Retinal pigment epithelial cell (primary cell): ENCODE measurements around the gene FKBP14.

Source experiments
- DNase-seq: peaks from one replicate; pipeline ENCODE4 v3.0.0-alpha.2; 2010; ENCODE audit warnings: low read depth
- H3K4me3 ChIP-seq: 2 replicates; pipeline ENCODE4 v1.5.1; 2011; ENCODE audit warnings: mild to moderate bottlenecking, low read length, control low read depth, moderate library complexity
- CTCF ChIP-seq: conservative IDR thresholded peaks from 2 replicates; pipeline ENCODE4 v1.5.1; 2011; ENCODE audit warnings: low read depth, low read length, control low read depth, inconsistent platforms

Gene FKBP14

DNA sequence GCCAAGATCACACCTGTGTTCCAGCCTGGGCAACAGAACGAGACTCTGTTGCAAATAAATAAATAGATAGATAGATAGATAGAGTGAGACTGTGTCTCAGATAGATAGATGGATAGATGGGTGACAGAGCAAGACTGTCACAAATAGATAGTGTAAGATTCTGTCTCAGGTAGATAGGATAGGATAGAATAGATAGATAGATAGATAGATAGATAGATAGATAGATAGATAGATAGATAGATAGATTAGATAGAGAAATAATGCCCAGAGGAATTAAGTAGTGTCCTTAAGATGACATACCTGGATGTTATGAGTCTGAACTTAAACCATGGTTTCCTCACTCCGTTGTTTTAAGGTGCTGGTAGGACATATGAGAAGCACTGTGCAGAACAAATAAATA, 9.7 kb upstream of the FKBP14 start:
- H3K4me3 ChIP-seq, result no peak overlapping the region
- DNase-seq, result no peak
- no peak for TF ChIP-seq CTCF

DNA sequence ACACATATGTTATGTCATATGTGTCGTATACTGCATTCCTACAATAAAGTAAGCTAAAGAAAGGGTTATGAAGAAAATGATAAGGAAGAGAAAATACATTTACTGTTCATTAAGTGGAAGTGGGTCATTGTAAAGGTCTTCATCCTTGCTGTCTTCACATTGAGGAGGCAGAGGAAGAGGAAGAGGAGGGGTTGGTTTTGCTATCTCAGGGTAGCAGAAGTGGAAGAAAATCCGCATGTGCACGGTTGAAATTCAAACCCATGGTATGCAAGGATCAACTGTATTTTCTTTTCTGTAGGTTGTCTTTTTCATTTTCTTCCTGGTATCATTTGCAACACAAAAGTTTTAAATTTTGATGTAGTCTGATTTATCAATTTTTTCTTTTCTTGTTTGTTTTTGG, 8.0 kb upstream of the FKBP14 start:
- TF ChIP-seq CTCF, result no peak
- no peak for DNase-seq
- no peak overlapping the region for H3K4me3 ChIP-seq

DNA sequence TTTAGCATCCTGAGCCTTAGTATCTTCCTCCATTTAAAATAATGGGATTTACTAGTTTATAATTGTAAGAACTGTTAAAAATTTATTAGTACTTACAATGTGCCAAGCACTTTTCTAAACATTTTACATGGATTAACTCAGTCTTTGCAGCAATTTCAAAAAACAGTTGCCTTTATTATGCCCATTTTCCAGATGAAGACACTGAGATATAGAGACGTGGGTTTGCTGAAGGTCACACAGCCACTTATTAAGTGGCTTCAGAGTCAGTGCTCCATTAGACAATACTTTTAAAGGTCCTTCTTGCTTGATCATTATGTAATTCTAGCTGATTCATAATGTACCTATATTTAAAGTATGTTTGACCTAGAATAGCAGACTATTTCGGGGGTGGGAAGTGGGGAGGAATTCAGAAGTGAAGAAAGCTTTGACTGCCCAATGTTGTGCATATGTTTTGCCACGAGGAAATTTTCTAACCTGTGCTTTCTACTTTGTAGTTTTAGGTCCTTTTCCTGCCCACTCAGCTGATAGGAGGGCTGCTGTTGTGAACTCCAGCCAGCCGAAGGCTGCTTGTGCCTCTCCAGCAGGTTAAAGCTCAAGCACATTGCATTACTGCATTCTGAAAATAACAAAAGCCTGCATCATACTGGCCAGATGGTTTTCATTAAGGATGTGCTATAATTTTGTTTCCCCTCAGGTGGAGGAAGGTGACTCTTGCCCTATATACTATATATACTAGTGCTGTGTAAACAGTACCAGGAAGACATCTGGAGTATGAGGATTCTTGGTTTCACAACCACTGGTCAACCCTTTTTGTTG, 6.0 kb upstream of the FKBP14 start:
- no peak overlapping the region for H3K4me3 ChIP-seq
- no peak for TF ChIP-seq CTCF
- no peak for DNase-seq

- H3K4me3 ChIP-seq, result peak overlapping the region; percentile 77
- TF ChIP-seq CTCF, result peak; percentile 7
- no peak for DNase-seq
These were observed 3.2 kb upstream of the FKBP14 start for GRCh38 chr7:30029696-30030095.

DNA sequence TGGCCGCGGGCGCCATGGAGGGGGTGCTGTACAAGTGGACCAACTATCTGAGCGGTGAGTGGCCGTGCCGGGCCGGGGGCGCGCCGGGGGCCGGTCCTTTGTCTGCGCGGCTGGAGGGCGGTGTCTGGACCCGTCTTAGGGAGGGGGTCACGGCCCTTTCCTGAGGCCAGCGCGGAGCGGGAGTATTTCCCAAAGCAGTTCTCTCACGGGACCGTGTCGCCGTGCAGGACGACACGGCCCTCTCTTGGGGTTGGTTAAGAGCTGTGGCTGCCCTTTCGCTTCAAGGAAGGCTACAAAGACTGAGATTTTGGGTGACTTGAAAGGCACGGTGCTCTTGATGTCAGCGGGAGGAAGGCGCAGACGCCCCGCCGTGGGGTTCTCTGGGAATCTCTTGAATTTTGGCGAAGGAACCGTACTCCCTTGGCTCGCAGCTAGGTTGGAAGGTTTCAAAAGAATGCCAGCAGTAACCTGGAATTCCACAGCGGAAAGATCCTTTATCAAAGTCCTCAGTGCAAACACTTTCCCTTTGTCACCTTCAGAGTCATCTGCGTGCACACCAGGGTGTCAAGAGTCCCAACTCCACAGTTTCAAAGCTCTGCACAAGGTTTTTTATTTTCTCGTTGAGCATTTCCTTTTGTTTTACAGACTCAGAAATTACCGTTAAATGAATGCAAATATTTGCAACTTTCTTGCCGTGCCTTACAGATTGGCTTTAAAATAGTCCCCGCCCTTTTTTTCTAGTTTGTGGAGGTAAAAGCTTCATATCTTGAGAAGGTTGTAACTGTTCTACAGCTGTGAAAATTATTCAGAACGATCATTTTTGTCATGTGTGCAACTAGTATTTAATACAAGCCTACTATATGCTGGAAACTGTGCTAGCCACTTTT, 2.5 kb upstream of the FKBP14 start:
- peak overlapping the region; percentile 77 for H3K4me3 ChIP-seq
- no peak for TF ChIP-seq CTCF
- no peak for DNase-seq

DNA sequence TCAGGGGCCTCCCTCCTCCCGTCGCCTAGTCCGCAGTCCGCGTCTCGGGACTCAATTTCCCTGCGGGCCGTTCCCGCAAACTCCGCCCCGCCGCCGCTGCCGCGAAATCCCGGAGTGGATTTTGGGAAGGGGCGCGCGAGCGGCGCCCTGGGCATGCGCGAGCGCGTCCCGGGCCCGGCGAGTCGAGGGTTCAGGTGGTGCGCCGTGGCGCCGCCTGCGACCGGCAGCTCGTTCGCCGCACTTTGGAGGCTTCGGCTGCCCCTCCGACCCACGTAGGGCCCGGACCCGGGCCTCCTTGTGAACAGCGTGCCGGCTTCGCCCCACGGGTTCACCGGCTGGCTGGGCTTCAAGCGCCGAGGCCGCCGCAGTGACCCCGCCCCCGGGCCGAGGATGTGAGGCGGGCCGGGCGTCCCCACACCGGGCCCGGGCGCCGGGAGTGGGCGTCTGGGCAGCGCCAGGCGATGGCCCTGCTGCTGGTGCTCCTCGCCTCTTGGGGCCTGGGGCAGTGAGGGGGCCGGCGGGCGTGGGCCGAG, 1.8 kb upstream of the FKBP14 start, which contains the start of gene PLEKHA8:
Gene PLEKHA8 (plus strand): TSS at position 197 of the 533 bp plus-strand sequence. CDS start 351 bp downstream, outside the sequence.
- TF ChIP-seq CTCF, result no peak
- DNase-seq, result peak; percentile 37
- H3K4me3 ChIP-seq, result peak within 1 kb of the TSS; percentile 77
